Activated CD8-positive, alpha-beta T cell treated with anti-CD3 and anti-CD28 coated beads for 36 hours (primary cell): ENCODE results near the gene RECK. TPM values are rescaled to one million over a fixed set of nuclear protein-coding genes. Genes with fewer than 3 reads are reported as not detected.
A peak's percentile ranks its signal among the peaks of the same experiment; 100 is the strongest.
"Not testable (repeated sequence)": the region's sequence is repeated elsewhere in the genome, so short reads cannot be mapped to it uniquely, and the experiment has no call there.

Source experiments
- ATAC-seq: fragments of 200-7000 bp; cut with Tn5 transposase; one replicate; pipeline ENCODE4 v1.10.0; 2021; ENCODE audit warnings: mild to moderate bottlenecking, moderate library complexity
- CTCF ChIA-PET: fragments of 350-600 bp; sonication (Branson Sonifier 250); formaldehyde crosslinking; loops from one replicate; lab custom pipeline; 2021; ENCODE audit warnings: antibody characterized with exemption; lab: Charles Lee
- POLR2A ChIA-PET: fragments of 350-600 bp; sonication (Branson Sonifier 250); formaldehyde crosslinking; loops from one replicate; lab custom pipeline; 2021; ENCODE audit warnings: antibody characterized with exemption; lab: Charles Lee
- DNase-seq: peaks from one replicate; pipeline ENCODE4 v3.0.0-alpha.2; 2020
- H3K27ac Mint-ChIP-seq: one replicate; pipeline ENCODE4 v1.8.0; 2021; ENCODE audit warnings: mild to moderate bottlenecking, mixed read lengths
- H3K27me3 Mint-ChIP-seq: one replicate; pipeline ENCODE4 v1.8.0; 2021; ENCODE audit warnings: mixed read lengths
- H3K36me3 Mint-ChIP-seq: one replicate; pipeline ENCODE4 v1.8.0; 2021; ENCODE audit warnings: low read depth, mixed read lengths
- H3K4me1 Mint-ChIP-seq: one replicate; pipeline ENCODE4 v1.8.0; 2021; ENCODE audit warnings: low read depth, mixed read lengths
- H3K4me3 Mint-ChIP-seq: one replicate; pipeline ENCODE4 v1.8.0; 2021; ENCODE audit warnings: mild to moderate bottlenecking, moderate library complexity, mixed read lengths
- H3K9me3 Mint-ChIP-seq: one replicate; pipeline ENCODE4 v1.8.0; 2021; ENCODE audit warnings: mixed read lengths
- CTCF ChIP-seq: fragments of 200-600 bp; IDR thresholded peaks from one replicate; pipeline ENCODE4 v1.8.0; 2022; ENCODE audit warnings: antibody characterized with exemption, mild to moderate bottlenecking
- intact Hi-C: fragments of 100-400 bp; cut with micrococcal nuclease; formaldehyde crosslinking; loops from one replicate; pipeline ENCODE4 v1.10.0; 2022
- total RNA-seq, 2 experiments: library from RNA; stranded (reverse); gene quantifications; one replicate each; pipeline ENCODE4 v1.2.3, GENCODE V29; 2021

The RECK gene
- total RNA-seq, 2 experiments from 2014 or later, result 5.3 to 6.5 TPM

- CTCF ChIA-PET, result interaction anchor here (1.2 kb wide), 1 partner anchor 25 kb away, joined by 8 read pairs; no protein-coding TSS in a partner anchor
- Mint-ChIP-seq H3K4me3 (no peak overlapping the region), H3K27ac (no peak overlapping the region), H3K9me3 (no peaks in the 10 kb centered on the region), H3K4me1 (peaks cover 17% of the 10 kb centered on the region), H3K36me3 (no peaks in the 10 kb centered on the region), H3K27me3 (no peaks in the 10 kb centered on the region)
- POLR2A ChIA-PET, result no interaction called here
- DNase-seq, result no peak
- intact Hi-C loops, result no loop called here
- no peak for TF ChIP-seq CTCF
- no peak for ATAC-seq
Observed at GRCh38 chr9:36128349-36128748, 91.6 kb downstream of the RECK start.

GRCh38 chr9:36129139-36129538, 92.4 kb downstream of the RECK start:
- TF ChIP-seq CTCF, result no peak
- Mint-ChIP-seq H3K4me1 (peaks cover 17% of the 10 kb centered on the region), H3K27me3 (no peaks in the 10 kb centered on the region), H3K9me3 (no peaks in the 10 kb centered on the region), H3K36me3 (no peaks in the 10 kb centered on the region), H3K27ac (no peak overlapping the region), H3K4me3 (no peak overlapping the region)
- intact Hi-C loops, result no loop called here
- POLR2A ChIA-PET, result interaction anchor here (1.4 kb wide), 1 partner anchor 11 kb away, joined by 3 read pairs; no protein-coding TSS in a partner anchor
- DNase-seq (no peak), ATAC-seq (no peak)
- CTCF ChIA-PET, result interaction anchor here (1.2 to 1.8 kb wide), 2 partner anchors 26 to 61 kb away, joined by 3 to 11 read pairs; no protein-coding TSS in a partner anchor

GRCh38 chr9:36131666-36132065, 95.0 kb downstream of the RECK start:
- intact Hi-C loops, DNase-seq, H3K4me3 Mint-ChIP-seq, H3K27me3 Mint-ChIP-seq, H3K9me3 Mint-ChIP-seq, H3K36me3 Mint-ChIP-seq, POLR2A ChIA-PET, ATAC-seq, H3K27ac Mint-ChIP-seq: not testable (repeated sequence)
- CTCF ChIA-PET, result interaction anchor here (1.0 to 3.1 kb wide), 5 partner anchors 13 to 94 kb away, joined by 3 to 14 read pairs (median 5); no protein-coding TSS in a partner anchor
- H3K4me1 Mint-ChIP-seq, result peaks cover 12% of the 10 kb centered on the region

- H3K27ac Mint-ChIP-seq, result no peak overlapping the region
- no peaks in the 10 kb centered on the region for H3K9me3 Mint-ChIP-seq
- DNase-seq (no peak), ATAC-seq (no peak)
- POLR2A ChIA-PET, result no interaction called here
- H3K4me3 Mint-ChIP-seq, result no peak overlapping the region
- CTCF ChIA-PET, result interaction anchor here (1.4 to 3.1 kb wide), 3 partner anchors 13 to 29 kb away, joined by 3 to 14 read pairs (median 6); no protein-coding TSS in a partner anchor
- TF ChIP-seq CTCF, result no peak
- intact Hi-C loops, result no loop called here
- peaks cover 14% of the 10 kb centered on the region for H3K4me1 Mint-ChIP-seq
- H3K36me3 Mint-ChIP-seq, result no peaks in the 10 kb centered on the region
- no peaks in the 10 kb centered on the region for H3K27me3 Mint-ChIP-seq
Observed at GRCh38 chr9:36132086-36132485, 95.4 kb downstream of the RECK start.

- no peak for TF ChIP-seq CTCF
Observed at GRCh38 chr9:36134761-36135505, 98.2 kb downstream of the RECK start.

More at GRCh38 chr9:36134761-36135505, 98.2 kb downstream of the RECK start:
- ChIA-PET CTCF (no interaction called here), POLR2A (no interaction called here)
- Mint-ChIP-seq H3K27me3 (no peaks in the 10 kb centered on the region), H3K4me3 (peak overlapping the region; percentile 66), H3K4me1 (peaks cover 29% of the 10 kb centered on the region), H3K27ac (no peak overlapping the region), H3K9me3 (no peaks in the 10 kb centered on the region), H3K36me3 (no peaks in the 10 kb centered on the region)
- DNase-seq (no peak), ATAC-seq (no peak)
- intact Hi-C loops, result no loop called here
